ENCODE results near the gene SARDH. TPM values are rescaled to one million over a fixed set of nuclear protein-coding genes. Genes with fewer than 3 reads are reported as not detected.

The SARDH gene
- total and polyA plus RNA-seq, 2 of the 8 experiments (the other 6 are each of a cell fraction or from before 2014, with no cell fraction given), result 6.4 to 7.4 TPM

DNA sequence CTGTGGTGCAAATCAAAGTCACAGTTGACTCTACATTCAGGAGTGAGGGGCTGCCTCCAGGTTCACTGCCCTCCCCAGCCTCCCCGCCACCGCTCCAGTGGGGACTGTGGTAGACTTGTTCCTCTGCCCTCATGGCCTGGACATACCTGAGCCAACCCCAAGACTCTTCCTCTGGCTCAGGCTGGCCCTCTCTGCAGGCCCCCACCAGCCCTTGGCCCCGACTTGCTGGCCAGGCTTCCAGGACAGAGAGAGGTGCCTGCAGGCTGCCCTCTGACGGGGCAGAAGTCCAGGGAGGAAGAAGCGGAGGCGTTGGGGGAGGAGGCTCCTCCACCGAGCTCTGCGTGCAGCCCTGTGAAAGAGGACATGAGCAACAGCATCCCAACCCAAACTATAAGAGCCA, 2.8 kb upstream of the SARDH start:
- no peak overlapping the region for H2BK5ac ChIP-seq (ENCODE audit: low read depth, low read length)
- H4K20me1 ChIP-seq (replicated peaks in 1 of 2; ENCODE audit: control insufficient read depth in 1 of 2, insufficient read depth in 2 of 2, low read length in 2 of 2), result no peaks in the 10 kb centered on the region
- H3K4me2 ChIP-seq (ENCODE audit: insufficient read depth in 1 of 2, low read depth in 2 of 2, low read length in 2 of 2), result no peak overlapping the region
- no peak overlapping the region for H3K14ac ChIP-seq (ENCODE audit: insufficient read length)
- no peak overlapping the region for H3K56ac ChIP-seq (replicated peaks; ENCODE audit: insufficient read length, low read depth, low read length)
- H3K18ac ChIP-seq (ENCODE audit: extremely low read depth, low read length), result no peak overlapping the region
- ChIA-PET CTCF (ENCODE audit: partially characterized antibody) (interaction anchor here (4.7 to 8.8 kb wide), 3 partner anchors 11 to 40 kb away, joined by 25 to 44 read pairs (median 39); no protein-coding TSS in a partner anchor), POLR2A (ENCODE audit: partially characterized antibody) (interaction anchor here (0.7 kb wide), 1 partner anchor 244 kb away, joined by 3 read pairs; no protein-coding TSS in a partner anchor)
- peaks cover 0 to 20% (median 14%) of the 10 kb centered on the region in 4 experiments; a peak in 6 of 7 replicates for H3K4me1 ChIP-seq (replicated peaks in 1 of 4; ENCODE audit: control insufficient read depth in 3 of 4, insufficient read depth in 4 of 4, low read length in 3 of 4)
- no peak overlapping the region for H2BK120ac ChIP-seq (replicated peaks; ENCODE audit: low read depth, low read length)
- no peak for FAIRE-seq
- H4K8ac ChIP-seq (ENCODE audit: extremely low read depth, insufficient read depth, low read length), result no peak overlapping the region
- H4K91ac ChIP-seq (replicated peaks; ENCODE audit: insufficient read length, low read length), result no peak overlapping the region
- no peaks in the 10 kb centered on the region for H3K9me3 ChIP-seq (ENCODE audit: insufficient read depth in 2 of 2, low read depth in 1 of 2, low read length in 1 of 2)
- H3K79me1 ChIP-seq (ENCODE audit: low read depth, low read length), result no peaks in the 10 kb centered on the region
- H2BK20ac ChIP-seq (ENCODE audit: low read length), result no peak overlapping the region
- WGBS, 2 experiments (ENCODE audit: extremely low coverage in 1 of 2, insufficient coverage in 1 of 2, insufficient read length in 1 of 2, insufficient replicate concordance in 2 of 2, low coverage in 1 of 2, low lambda C conversion rate in 2 of 2, missing lambda C conversion rate in 1 of 2), result 83% methylated on average over 5 of the region's 8 CpGs; no CpG with 5 or more reads in 1 of the 2 experiments
- no peaks in the 10 kb centered on the region for H3K27me3 ChIP-seq (replicated peaks in 1 of 4; ENCODE audit: control insufficient read depth in 3 of 4, extremely low read depth in 1 of 4, insufficient read depth in 3 of 4, low read length in 3 of 4)
- no peak overlapping the region for H2AFZ ChIP-seq (ENCODE audit: low read length)
- no peaks in the 10 kb centered on the region for H3K79me2 ChIP-seq (ENCODE audit: control insufficient read depth in 1 of 2, insufficient read depth in 2 of 2, low read length in 2 of 2)
- no peak overlapping the region for H2BK15ac ChIP-seq (ENCODE audit: low read length)
- DNase-seq (ENCODE audit: low read depth in 1 of 2, low spot score in 2 of 2), result no peak
- no peak overlapping the region for H3K23ac ChIP-seq (ENCODE audit: insufficient read length)
- H3K23me2 ChIP-seq (ENCODE audit: low read depth, low read length), result no peaks in the 10 kb centered on the region; the same call in 1 of the 2 replicates
- no peak overlapping the region for H3K4me3 ChIP-seq (ENCODE audit: extremely low read depth in 1 of 4, insufficient read depth in 2 of 4, low read depth in 3 of 4, low read length in 4 of 4)
- H2BK12ac ChIP-seq (ENCODE audit: low read depth, low read length), result no peak overlapping the region
- no peaks in the 10 kb centered on the region for H3K36me3 ChIP-seq (ENCODE audit: control insufficient read depth in 2 of 4, insufficient read depth in 4 of 4, low read length in 3 of 4)
- no peak overlapping the region for H2AK5ac ChIP-seq (ENCODE audit: low read depth, low read length)
- H3K9ac ChIP-seq (replicated peaks in 1 of 4; ENCODE audit: extremely low read depth in 1 of 4, low read depth in 3 of 4, low read length in 3 of 4), result no peak overlapping the region
- H4K5ac ChIP-seq (ENCODE audit: insufficient read length, low read depth, low read length), result no peak overlapping the region
- no peak overlapping the region for H3K4ac ChIP-seq (replicated peaks; ENCODE audit: insufficient read length, low read depth, low read length)
- no peak overlapping the region for H3K27ac ChIP-seq (ENCODE audit: low read depth, low read length)
- no peak for TF ChIP-seq CTCF (IDR thresholded peaks at IDR 0.05; ENCODE audit: control extremely low read depth in 1 of 3, insufficient read depth in 1 of 3, low read depth in 1 of 3, low read length in 3 of 3)
- no peak for TF ChIP-seq HDAC6 (IDR thresholded peaks at IDR 0.05; ENCODE audit: low read depth, low read length)
- TF ChIP-seq PHF8 (conservative IDR thresholded peaks at IDR 0.05; ENCODE audit: low read depth, low read length), result no peak
- no peak for TF ChIP-seq CEBPB (IDR thresholded peaks at IDR 0.05; ENCODE audit: low read depth, low read length)
- TF ChIP-seq POLR2A (IDR thresholded peaks at IDR 0.05; ENCODE audit: control extremely low read depth in 1 of 2, low read depth in 2 of 2, low read length in 2 of 2), result no peak
- TF ChIP-seq RXRA (IDR thresholded peaks at IDR 0.05; ENCODE audit: insufficient read depth, low read depth, low read length), result no peak
- no peak for TF ChIP-seq ATF3 (IDR thresholded peaks at IDR 0.05; ENCODE audit: insufficient read depth, low read depth, low read length)
- TF ChIP-seq RNF2 (IDR thresholded peaks at IDR 0.05; ENCODE audit: borderline replicate concordance, low read depth, low read length, missing control alignments, poor library complexity, severe bottlenecking), result no peak
- no peak for TF ChIP-seq TCF12 (IDR thresholded peaks at IDR 0.05; ENCODE audit: low read depth, low read length)
- no peak for TF ChIP-seq SAP30 (IDR thresholded peaks at IDR 0.05; ENCODE audit: insufficient read depth, insufficient replicate concordance, low read length)
